Activated CD4-positive, alpha-beta T cell treated with anti-CD3 and anti-CD28 coated beads for 1 hour (primary cell): ENCODE measurements around the gene FBH1.
"Not testable (repeated sequence)": the region's sequence is repeated elsewhere in the genome, so short reads cannot be mapped to it uniquely, and the experiment has no call there.

ENCODE experiments used
- DNase-seq: peaks from one replicate; pipeline ENCODE4 v3.0.0-alpha.2; 2020

Gene FBH1

GRCh38 chr10:5905854-5906507, 15.9 kb downstream of the FBH1 start:
- no peak for DNase-seq

GRCh38 chr10:5906651-5907050, 16.6 kb downstream of the FBH1 start:
- no peak for DNase-seq

GRCh38 chr10:5908676-5909075, 18.6 kb downstream of the FBH1 start:
- DNase-seq, result not testable (repeated sequence)

GRCh38 chr10:5910323-5911100, 20.5 kb downstream of the FBH1 start:
- no peak for DNase-seq

- DNase-seq, result no peak
Measured at GRCh38 chr10:5911670-5912069, 21.6 kb downstream of the FBH1 start.

- no peak for DNase-seq
Measured at GRCh38 chr10:5913736-5914135, 23.7 kb downstream of the FBH1 start.

- DNase-seq, result no peak
Measured at GRCh38 chr10:5915451-5915850, 25.4 kb downstream of the FBH1 start.

GRCh38 chr10:5917305-5917704, 27.3 kb downstream of the FBH1 start:
- DNase-seq, result no peak

GRCh38 chr10:5918763-5919162, 28.7 kb downstream of the FBH1 start:
- DNase-seq, result no peak

GRCh38 chr10:5919568-5919967, 29.5 kb downstream of the FBH1 start:
- DNase-seq, result no peak

GRCh38 chr10:5921746-5922145, 31.7 kb downstream of the FBH1 start:
- no peak for DNase-seq

GRCh38 chr10:5924889-5925288, 34.8 kb downstream of the FBH1 start:
- no peak for DNase-seq

GRCh38 chr10:5927306-5927705, 37.3 kb downstream of the FBH1 start:
- DNase-seq, result no peak

GRCh38 chr10:5929442-5929841, 39.4 kb downstream of the FBH1 start:
- DNase-seq, result no peak

GRCh38 chr10:5930272-5930671, 40.2 kb downstream of the FBH1 start:
- DNase-seq, result no peak

- DNase-seq, result no peak
Measured at GRCh38 chr10:5932345-5932744, 42.3 kb downstream of the FBH1 start.

GRCh38 chr10:5933909-5934546, 44.0 kb downstream of the FBH1 start:
- no peak for DNase-seq

GRCh38 chr10:5935628-5936027, 45.6 kb downstream of the FBH1 start:
- no peak for DNase-seq

- DNase-seq, result no peak
Measured at GRCh38 chr10:5937016-5937415, 47.0 kb downstream of the FBH1 start.

- DNase-seq, result no peak
Measured at GRCh38 chr10:5938291-5938690, 48.2 kb downstream of the FBH1 start.

GRCh38 chr10:5940807-5941218, 50.8 kb downstream of the FBH1 start:
- DNase-seq, result no peak

GRCh38 chr10:5941579-5941978, 51.5 kb downstream of the FBH1 start:
- DNase-seq, result no peak

GRCh38 chr10:5942001-5942400, 52.0 kb downstream of the FBH1 start:
- DNase-seq, result no peak

GRCh38 chr10:5942474-5942873, 52.4 kb downstream of the FBH1 start:
- no peak for DNase-seq
